Smooth muscle cell (in vitro differentiated cells): ENCODE data around the gene KIF3C. TPM values are rescaled to one million over a fixed set of nuclear protein-coding genes. Genes with fewer than 3 reads are reported as not detected.

Experiments used
- DNase-seq: peaks from one replicate; lab custom pipeline; 2025; ENCODE audit not compliant: unreplicated experiment; lab: John Stamatoyannopoulos, UW
- H2AFZ ChIP-seq: fragments of 200-600 bp; sonication (generic); 2 replicates; pipeline ENCODE4 v1.6.0; 2016; ENCODE audit warnings: antibody characterized with exemption, low read depth, mild to moderate bottlenecking
- H3F3A ChIP-seq: fragments of 200-600 bp; sonication (generic); 2 replicates; pipeline ENCODE4 v1.6.0; 2017; ENCODE audit warnings: antibody characterized with exemption, low read depth
- H3K27ac ChIP-seq: fragments of 200-600 bp; sonication (generic); 2 replicates; pipeline ENCODE4 v1.5.1; 2016; ENCODE audit warnings: low read depth, mild to moderate bottlenecking
- H3K27me3 ChIP-seq: fragments of 200-600 bp; sonication (generic); 2 replicates; pipeline ENCODE4 v1.6.1; 2016; ENCODE audit warnings: low read depth, mild to moderate bottlenecking
- H3K36me3 ChIP-seq: fragments of 200-600 bp; sonication (generic); 2 replicates; pipeline ENCODE4 v1.5.1; 2016; ENCODE audit warnings: low read depth
- H3K4me1 ChIP-seq: fragments of 200-600 bp; sonication (generic); 2 replicates; pipeline ENCODE4 v1.5.1; 2016; ENCODE audit warnings: low read depth
- H3K4me2 ChIP-seq: fragments of 200-600 bp; sonication (generic); 2 replicates; pipeline ENCODE4 v1.6.0; 2016; ENCODE audit warnings: mild to moderate bottlenecking
- H3K4me3 ChIP-seq: fragments of 200-600 bp; sonication (generic); 2 replicates; pipeline ENCODE4 v1.5.1; 2016; ENCODE audit warnings: mild to moderate bottlenecking
- H3K79me2 ChIP-seq: fragments of 200-600 bp; sonication (generic); 2 replicates; pipeline ENCODE4 v1.6.0; 2016; ENCODE audit warnings: low read depth, mild to moderate bottlenecking
- H3K9ac ChIP-seq: fragments of 200-600 bp; sonication (generic); 2 replicates; pipeline ENCODE4 v1.6.0; 2016; ENCODE audit warnings: low read depth
- H3K9me3 ChIP-seq: fragments of 200-600 bp; sonication (generic); replicated peaks from 2 replicates; pipeline ENCODE4 v1.5.1; 2016; ENCODE audit warnings: low read depth
- H4K20me1 ChIP-seq: fragments of 200-600 bp; sonication (generic); 2 replicates; pipeline ENCODE4 v1.6.0; 2016; ENCODE audit warnings: low read depth
- WGBS: methylation state at CpG from one replicate; pipeline ENCODE4 v1.1.7; 2016; ENCODE audit warnings: low lambda C conversion rate; 5-methylcytosine and 5-hydroxymethylcytosine counted together
- polyA plus RNA-seq: library from polyadenylated mRNA; unstranded; fragments of >200 nt; fragmentation: Nextera tagmentation; extraction: Ambion mirVana; gene quantifications from 2 replicates; pipeline ENCODE4 v1.2.1, GENCODE V29; 2016
- total RNA-seq: library from RNA; depleted of rRNA; stranded (reverse); fragments of >200 nt; gene quantifications from 2 replicates; pipeline ENCODE4 v1.2.3, GENCODE V29; 2014
- TF ChIP-seq, protein P1 (sequence below): fragments of 200-600 bp; sonication (generic); IDR thresholded peaks from 2 replicates; pipeline ENCODE4 v1.5.1; 2017; ENCODE audit warnings: borderline replicate concordance, mild to moderate bottlenecking, antibody characterized with exemption; ENCODE audit not compliant: insufficient read depth, poor library complexity, severe bottlenecking

Gene KIF3C
- total and polyA plus RNA-seq, 2 experiments from 2014 or later = 14.7 to 18.9 TPM

DNA sequence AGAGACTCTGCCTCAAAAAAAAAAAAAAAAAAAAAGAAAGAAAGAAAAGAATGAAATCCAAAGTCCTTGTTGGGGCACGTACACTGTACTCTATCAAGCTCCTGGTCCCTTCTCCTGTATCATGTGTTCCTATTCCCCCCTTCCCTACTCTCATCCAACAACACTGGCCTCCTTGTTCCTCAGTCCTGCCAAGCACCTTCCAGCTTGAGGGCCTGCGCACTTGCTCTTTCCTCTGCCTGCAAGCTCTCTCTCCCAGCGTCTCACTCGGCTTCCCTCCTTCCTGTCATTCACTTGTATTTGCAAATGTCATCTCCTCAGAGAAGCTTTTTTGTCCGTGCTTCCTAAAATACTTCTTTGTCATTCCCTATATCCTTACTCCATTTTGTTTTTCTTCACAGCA is 10.8 kb upstream of the KIF3C start:
- H2AFZ ChIP-seq = no peak overlapping the region
- H3K27me3 ChIP-seq = no peaks in the 10 kb centered on the region
- no peaks in the 10 kb centered on the region for H4K20me1 ChIP-seq
- no peaks in the 10 kb centered on the region for H3K9me3 ChIP-seq
- no peaks in the 10 kb centered on the region for H3K79me2 ChIP-seq
- DNase-seq = no peak
- no peaks in the 10 kb centered on the region for H3K36me3 ChIP-seq
- no peaks in the 10 kb centered on the region for H3K4me1 ChIP-seq
- H3K4me2 ChIP-seq = no peak overlapping the region
- H3F3A ChIP-seq = no peaks in the 10 kb centered on the region
- 80% methylated on average over 5 of the region's 5 CpGs for WGBS
- no peak overlapping the region for H3K4me3 ChIP-seq
- no peak overlapping the region for H3K9ac ChIP-seq
- no peak overlapping the region for H3K27ac ChIP-seq
- TF ChIP-seq, protein P1, sequence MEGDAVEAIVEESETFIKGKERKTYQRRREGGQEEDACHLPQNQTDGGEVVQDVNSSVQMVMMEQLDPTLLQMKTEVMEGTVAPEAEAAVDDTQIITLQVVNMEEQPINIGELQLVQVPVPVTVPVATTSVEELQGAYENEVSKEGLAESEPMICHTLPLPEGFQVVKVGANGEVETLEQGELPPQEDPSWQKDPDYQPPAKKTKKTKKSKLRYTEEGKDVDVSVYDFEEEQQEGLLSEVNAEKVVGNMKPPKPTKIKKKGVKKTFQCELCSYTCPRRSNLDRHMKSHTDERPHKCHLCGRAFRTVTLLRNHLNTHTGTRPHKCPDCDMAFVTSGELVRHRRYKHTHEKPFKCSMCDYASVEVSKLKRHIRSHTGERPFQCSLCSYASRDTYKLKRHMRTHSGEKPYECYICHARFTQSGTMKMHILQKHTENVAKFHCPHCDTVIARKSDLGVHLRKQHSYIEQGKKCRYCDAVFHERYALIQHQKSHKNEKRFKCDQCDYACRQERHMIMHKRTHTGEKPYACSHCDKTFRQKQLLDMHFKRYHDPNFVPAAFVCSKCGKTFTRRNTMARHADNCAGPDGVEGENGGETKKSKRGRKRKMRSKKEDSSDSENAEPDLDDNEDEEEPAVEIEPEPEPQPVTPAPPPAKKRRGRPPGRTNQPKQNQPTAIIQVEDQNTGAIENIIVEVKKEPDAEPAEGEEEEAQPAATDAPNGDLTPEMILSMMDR = no peak

DNA sequence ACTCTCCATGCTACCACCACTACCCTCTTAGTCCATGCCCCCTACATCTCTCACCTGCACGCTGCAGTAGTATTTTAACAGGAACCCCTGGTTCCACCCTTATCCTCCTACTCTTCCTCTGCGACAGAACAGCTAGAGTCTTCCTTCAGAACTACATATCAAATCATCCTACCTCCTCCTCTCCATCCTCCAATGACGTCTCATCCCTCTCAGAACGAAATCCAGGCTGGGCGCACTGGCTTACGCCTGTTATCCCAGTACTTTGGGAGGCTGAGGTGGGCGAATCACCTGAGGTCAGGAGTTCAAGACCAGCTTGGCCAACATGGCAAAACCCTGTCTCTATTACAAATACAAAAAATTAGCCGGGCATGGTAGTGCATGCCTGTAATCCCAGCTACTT is 10.3 kb upstream of the KIF3C start:
- Histone ChIP-seq H3K4me2 (no peak overlapping the region), H2AFZ (no peak overlapping the region), H3K9me3 (no peaks in the 10 kb centered on the region), H3F3A (no peaks in the 10 kb centered on the region), H4K20me1 (no peaks in the 10 kb centered on the region), H3K79me2 (no peaks in the 10 kb centered on the region), H3K27me3 (no peaks in the 10 kb centered on the region), H3K9ac (no peak overlapping the region), H3K4me1 (no peaks in the 10 kb centered on the region), H3K27ac (no peak overlapping the region), H3K36me3 (no peaks in the 10 kb centered on the region), H3K4me3 (no peak overlapping the region)
- no peak for DNase-seq
- WGBS = 91% methylated on average over 8 of the region's 8 CpGs
- TF ChIP-seq, protein P1 = no peak

DNA sequence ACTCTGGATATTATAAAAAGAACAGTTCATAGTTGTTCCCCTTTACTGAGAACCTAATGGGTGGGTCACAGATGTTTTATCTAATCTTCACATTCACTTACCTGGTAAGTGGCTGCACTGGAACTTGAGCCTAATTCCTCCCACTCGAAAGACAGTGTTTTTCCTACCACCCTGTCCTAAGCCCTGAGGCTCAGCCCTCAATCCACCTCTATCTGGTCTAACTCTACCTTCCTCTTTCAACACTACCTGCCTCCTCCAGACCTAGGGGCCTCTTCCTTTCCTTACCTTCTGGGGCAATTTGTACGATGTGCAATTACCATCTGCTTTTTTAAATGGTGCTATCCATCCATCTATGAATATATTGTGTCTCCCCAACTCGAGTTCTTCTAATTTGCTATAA is 9.7 kb upstream of the KIF3C start:
- Histone ChIP-seq H3K79me2 (no peaks in the 10 kb centered on the region), H3K27ac (no peak overlapping the region), H3K27me3 (no peaks in the 10 kb centered on the region), H3K9me3 (no peaks in the 10 kb centered on the region), H3F3A (no peaks in the 10 kb centered on the region), H3K36me3 (no peaks in the 10 kb centered on the region), H4K20me1 (no peaks in the 10 kb centered on the region), H3K4me2 (peak overlapping the region; percentile 3), H3K4me1 (no peaks in the 10 kb centered on the region), H2AFZ (no peak overlapping the region), H3K4me3 (no peak overlapping the region), H3K9ac (no peak overlapping the region)
- TF ChIP-seq, protein P1 = no peak
- WGBS = 72% methylated on average over 3 of the region's 3 CpGs
- no peak for DNase-seq

DNA sequence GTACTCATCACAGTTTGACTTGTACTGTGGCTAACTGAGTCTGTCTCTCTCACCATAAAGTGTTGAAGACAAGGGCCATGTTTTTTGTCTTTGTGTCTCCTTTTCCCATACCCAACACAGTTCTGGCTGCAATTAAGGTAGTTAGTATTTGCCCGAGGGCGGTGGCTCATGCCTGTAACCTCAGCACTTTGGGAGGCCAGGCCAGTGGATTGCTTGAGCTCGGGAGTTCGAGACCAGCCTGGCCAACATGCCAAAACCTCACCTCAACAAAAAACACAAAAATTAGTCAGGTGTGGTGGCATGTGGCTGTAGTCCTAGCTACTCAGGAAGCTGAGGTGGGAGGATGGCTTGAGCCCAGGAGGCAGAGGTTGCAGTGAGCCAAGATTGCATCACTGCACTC is 6.9 kb upstream of the KIF3C start:
- H4K20me1 ChIP-seq = no peaks in the 10 kb centered on the region
- no peak overlapping the region for H3K4me3 ChIP-seq
- WGBS = 83% methylated on average over 4 of the region's 4 CpGs
- H3K27me3 ChIP-seq = no peaks in the 10 kb centered on the region
- H3K9me3 ChIP-seq = no peaks in the 10 kb centered on the region
- H2AFZ ChIP-seq = no peak overlapping the region
- no peak for DNase-seq
- no peaks in the 10 kb centered on the region for H3K79me2 ChIP-seq
- H3K9ac ChIP-seq = no peak overlapping the region
- H3K4me2 ChIP-seq = no peak overlapping the region
- H3K27ac ChIP-seq = no peak overlapping the region
- TF ChIP-seq, protein P1 = no peak
- H3K4me1 ChIP-seq = no peaks in the 10 kb centered on the region
- no peaks in the 10 kb centered on the region for H3F3A ChIP-seq
- no peaks in the 10 kb centered on the region for H3K36me3 ChIP-seq
